HEK293 (cell line): ENCODE measurements around the gene SLC25A12.
"Not testable (repeated sequence)": the region's sequence is repeated elsewhere in the genome, so short reads cannot be mapped to it uniquely, and the experiment has no call there.

ENCODE experiments used
- CTCF ChIA-PET: fragments of 350-600 bp; formaldehyde crosslinking; extraction: SDS; loops from one replicate; lab custom pipeline; 2021; ENCODE audit warnings: antibody characterized with exemption; lab: Yijun Ruan, JAX
- POLR2A ChIA-PET: fragments of 300-600 bp; formaldehyde crosslinking; extraction: SDS; loops from one replicate; lab custom pipeline; 2020; ENCODE audit warnings: antibody characterized with exemption, inconsistent platforms; lab: Yijun Ruan, JAX
- H3K27ac ChIP-seq: fragments of 200-500 bp; sonication (Bioruptor generic); 2 replicates; pipeline ENCODE4 v1.5.1; 2014; ENCODE audit warnings: low read depth, low read length, control low read depth, inconsistent platforms; ENCODE audit errors: extremely low read depth
- H3K36me3 ChIP-seq, 2 experiments: fragments of 200-500 bp in 1 of 2; sonication (Bioruptor generic) in 1 of 2; 1 replicate in 1 of 2; 2 replicates in 1 of 2; pipeline ENCODE4 v1.5.1; 2014 to 2017; ENCODE audit warnings: inconsistent platforms in 2 of 2, low read length in 2 of 2; ENCODE audit not compliant: control insufficient read depth in 2 of 2, insufficient read depth in 1 of 2
- H3K4me1 ChIP-seq: fragments of 200-500 bp; sonication (Bioruptor generic); 2 replicates; pipeline ENCODE4 v1.5.1; 2014; ENCODE audit warnings: mild to moderate bottlenecking, low read length, inconsistent platforms; ENCODE audit not compliant: control insufficient read depth, insufficient read depth
- H3K4me3 ChIP-seq: 2 replicates; pipeline ENCODE4 v1.5.1; 2011; ENCODE audit warnings: low read depth, mild to moderate bottlenecking, control low read depth, low read length, moderate library complexity
- H3K9me3 ChIP-seq: fragments of 200-500 bp; sonication (Bioruptor generic); 2 replicates; pipeline ENCODE4 v1.5.1; 2014; ENCODE audit warnings: low read depth, low read length, inconsistent platforms; ENCODE audit not compliant: control insufficient read depth, insufficient read depth
- GFI1B ChIP-seq: fragments of 450-650 bp; formaldehyde crosslinking; IDR thresholded peaks from 2 replicates; pipeline ENCODE4 v1.5.1; 2016; ENCODE audit warnings: missing biosample characterization, missing genetic modification characterization
- KLF16 ChIP-seq: fragments of 450-650 bp; formaldehyde crosslinking; IDR thresholded peaks from 2 replicates; pipeline ENCODE4 v1.5.1; 2017; ENCODE audit warnings: missing biosample characterization, missing genetic modification characterization
- KLF8 ChIP-seq: fragments of 450-650 bp; formaldehyde crosslinking; IDR thresholded peaks from 2 replicates; pipeline ENCODE4 v1.5.1; 2016; ENCODE audit warnings: missing biosample characterization, missing genetic modification characterization
- PRDM4 ChIP-seq: fragments of 450-650 bp; formaldehyde crosslinking; IDR thresholded peaks from 2 replicates; pipeline ENCODE4 v1.5.1; 2017; ENCODE audit warnings: missing biosample characterization, missing genetic modification characterization
- TRIM28 ChIP-seq: IDR thresholded peaks from 2 replicates; pipeline ENCODE4 v1.6.1; 2011; ENCODE audit warnings: low read length, control low read depth, borderline replicate concordance
- ZFP3 ChIP-seq: fragments of 450-650 bp; formaldehyde crosslinking; IDR thresholded peaks from 2 replicates; pipeline ENCODE4 v1.5.1; 2016; ENCODE audit warnings: low read depth, missing biosample characterization, missing genetic modification characterization
- ZIC2 ChIP-seq: fragments of 450-650 bp; formaldehyde crosslinking; IDR thresholded peaks from 2 replicates; pipeline ENCODE4 v1.5.1; 2016; ENCODE audit warnings: missing biosample characterization, missing genetic modification characterization
- ZNF146 ChIP-seq: fragments of 450-650 bp; formaldehyde crosslinking; IDR thresholded peaks from 2 replicates; pipeline ENCODE4 v1.5.1; 2016; ENCODE audit warnings: missing biosample characterization, missing genetic modification characterization
- ZNF174 ChIP-seq: fragments of 450-650 bp; formaldehyde crosslinking; IDR thresholded peaks from 2 replicates; pipeline ENCODE4 v1.5.0; 2017; ENCODE audit warnings: missing biosample characterization, mild to moderate bottlenecking, missing genetic modification characterization
- ZNF19 ChIP-seq: fragments of 450-650 bp; formaldehyde crosslinking; IDR thresholded peaks from 2 replicates; pipeline ENCODE4; 2016; ENCODE audit warnings: missing biosample characterization, missing genetic modification characterization, low read depth
- ZNF24 ChIP-seq: fragments of 450-650 bp; formaldehyde crosslinking; IDR thresholded peaks from 2 replicates; pipeline ENCODE4 v1.5.1; 2016; ENCODE audit warnings: missing biosample characterization, missing genetic modification characterization
- ZNF280D ChIP-seq: fragments of 450-650 bp; formaldehyde crosslinking; IDR thresholded peaks from 2 replicates; pipeline ENCODE4 v1.5.1; 2016; ENCODE audit warnings: missing biosample characterization, missing genetic modification characterization
- ZNF416 ChIP-seq: fragments of 450-650 bp; formaldehyde crosslinking; IDR thresholded peaks from 2 replicates; pipeline ENCODE4 v1.5.1; 2016; ENCODE audit warnings: missing biosample characterization, missing genetic modification characterization
- ZNF530 ChIP-seq: fragments of 450-650 bp; formaldehyde crosslinking; IDR thresholded peaks from 2 replicates; pipeline ENCODE4 v1.5.1; 2016; ENCODE audit warnings: low read depth, missing biosample characterization, missing genetic modification characterization
- ZNF555 ChIP-seq: fragments of 450-650 bp; formaldehyde crosslinking; conservative IDR thresholded peaks from 2 replicates; pipeline ENCODE4 v1.5.1; 2017; ENCODE audit warnings: missing biosample characterization, mild to moderate bottlenecking, missing genetic modification characterization, inconsistent platforms
- ZNF580 ChIP-seq: fragments of 450-650 bp; formaldehyde crosslinking; IDR thresholded peaks from 2 replicates; pipeline ENCODE4 v1.5.1; 2016; ENCODE audit warnings: missing biosample characterization, missing genetic modification characterization
- ZNF76 ChIP-seq: fragments of 450-650 bp; formaldehyde crosslinking; IDR thresholded peaks from 2 replicates; pipeline ENCODE4; 2016; ENCODE audit warnings: low read depth, missing biosample characterization, missing genetic modification characterization, borderline replicate concordance

The SLC25A12 gene

DNA sequence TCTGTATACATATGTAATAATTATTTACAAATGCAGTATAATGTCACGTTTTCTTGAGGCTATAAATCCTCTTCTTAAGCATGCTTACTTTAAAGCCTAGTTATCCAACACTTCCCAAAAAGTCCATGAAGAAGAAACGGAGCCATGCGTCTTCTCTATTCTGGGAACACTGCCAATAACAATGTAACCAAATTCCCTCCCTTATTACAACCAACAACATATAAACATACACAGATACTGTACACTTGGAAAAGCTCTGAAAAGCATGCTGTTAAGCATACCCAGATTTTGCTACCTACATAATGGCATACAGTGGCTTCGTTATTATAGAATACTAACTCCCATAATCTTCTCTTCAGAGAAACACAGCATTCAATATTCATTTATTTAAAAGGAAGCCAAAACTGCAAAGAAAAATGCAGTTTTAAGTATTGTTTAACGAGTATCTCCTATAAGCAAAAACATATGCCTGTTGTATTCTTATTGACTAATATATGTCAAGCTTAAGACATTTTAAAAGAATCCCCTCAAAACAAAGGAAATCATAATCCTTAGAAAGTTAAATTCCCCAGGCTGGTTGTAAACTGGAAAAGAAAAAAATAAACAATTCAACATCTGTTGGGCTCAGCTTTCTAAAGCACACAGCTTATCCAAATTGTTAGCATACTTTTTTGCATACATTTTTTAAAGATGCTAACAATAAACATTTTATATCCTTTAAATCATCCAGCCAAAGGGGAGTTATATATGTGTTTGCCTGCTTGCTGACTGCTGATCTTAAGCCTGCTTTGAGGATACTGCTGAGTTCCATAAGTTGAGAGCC is 83.4 kb downstream of the SLC25A12 start (continued):
- TF ChIP-seq GFI1B (tag by site-specific recombination) (no peak), ZNF555 (tag by site-specific recombination) (no peak)

DNA sequence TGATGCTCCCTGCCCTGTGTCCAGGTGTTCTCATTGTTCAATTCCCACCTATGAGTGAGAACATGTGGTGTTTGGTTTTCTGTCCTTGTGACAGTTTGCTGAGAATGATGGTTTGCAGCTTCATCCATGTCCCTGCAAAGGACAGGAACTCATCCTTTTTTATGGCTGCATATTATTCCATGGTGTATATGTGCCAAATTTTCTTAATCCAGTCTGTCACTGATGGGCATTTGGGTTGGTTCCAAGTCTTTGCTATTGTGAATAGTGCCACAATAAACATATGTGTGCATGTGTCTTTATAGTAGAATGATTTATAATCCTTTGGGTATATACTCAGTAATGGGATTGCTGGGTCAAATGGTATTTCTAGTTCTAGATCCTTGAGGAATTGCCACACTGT is 85.2 kb downstream of the SLC25A12 start:
- peaks cover 3 to 15% of the 10 kb centered on the region in 2 experiments for H3K36me3 ChIP-seq
- not testable (repeated sequence) for H3K9me3 ChIP-seq, H3K27ac ChIP-seq
- POLR2A ChIA-PET, result interaction anchor here (1.5 kb wide), 1 partner anchor 294 kb away, joined by 4 read pairs; the partner anchor contains the start of gene DLX2
- CTCF ChIA-PET, result interaction anchor here (0.6 to 1.1 kb wide), 3 partner anchors 14 to 299 kb away, joined by 3 to 4 read pairs (median 3); no protein-coding TSS in a partner anchor
- peak; percentile 48; the same call in 1 of the 2 replicates for TF ChIP-seq ZNF580 (tag by site-specific recombination)
- TF ChIP-seq ZNF146 (tag by site-specific recombination), result peak; percentile 85
- TF ChIP-seq, all 188 proteins: peak for 2; not testable (repeated sequence) for 186
- H3K4me1 ChIP-seq, result peaks cover 23% of the 10 kb centered on the region
- H3K4me3 ChIP-seq, result not testable (repeated sequence)

DNA sequence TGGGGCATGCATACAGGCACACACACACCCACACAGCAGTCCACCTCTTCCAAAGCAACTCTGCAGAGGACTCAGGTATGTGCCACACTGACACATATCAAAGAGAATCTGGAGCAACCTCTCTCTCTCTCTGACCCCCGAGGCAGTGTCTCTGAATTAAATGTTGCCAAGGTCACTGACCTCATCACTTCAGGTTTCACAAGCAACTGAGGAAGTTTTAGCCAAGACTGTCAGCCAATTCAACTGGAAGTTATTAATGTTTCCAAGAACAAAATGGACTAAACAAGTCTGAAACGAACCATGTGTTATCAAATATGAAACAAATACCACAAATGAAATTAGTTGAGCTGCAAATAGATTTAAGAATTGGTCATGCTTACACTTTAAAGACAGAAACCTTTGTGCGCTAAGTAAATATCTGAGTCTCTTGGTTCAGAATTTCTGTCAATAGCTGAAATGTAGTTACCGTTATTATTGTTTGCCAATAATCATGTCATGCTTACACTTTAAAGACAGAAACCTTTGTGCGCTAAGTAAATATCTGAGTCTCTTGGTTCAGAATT is 86.1 kb downstream of the SLC25A12 start:
- Histone ChIP-seq H3K27ac (no peak overlapping the region), H3K4me3 (no peak overlapping the region), H3K4me1 (peaks cover 23% of the 10 kb centered on the region), H3K36me3 (peaks cover 3 to 15% of the 10 kb centered on the region in 2 experiments), H3K9me3 (no peaks in the 10 kb centered on the region)
- CTCF ChIA-PET, result interaction anchor here (0.7 to 0.8 kb wide), 2 partner anchors 279 to 305 kb away, joined by 3 to 5 read pairs; no protein-coding TSS in a partner anchor
- POLR2A ChIA-PET, result no interaction called here
- TF ChIP-seq ZNF174 (no peak), ZNF76 (tag by site-specific recombination) (no peak), KLF8 (tag by site-specific recombination) (no peak), ZNF19 (tag by site-specific recombination) (no peak), KLF16 (tag by site-specific recombination) (no peak), TRIM28 (no peak), ZNF416 (tag by site-specific recombination) (no peak), ZFP3 (tag by site-specific recombination) (no peak), PRDM4 (tag by site-specific recombination) (no peak), ZNF24 (tag by site-specific recombination) (no peak), ZIC2 (tag by site-specific recombination) (no peak), ZNF280D (tag by site-specific recombination) (no peak), ZNF530 (tag by site-specific recombination) (no peak)
